Measurements from ENCODE around the gene PNPLA7.

DNA sequence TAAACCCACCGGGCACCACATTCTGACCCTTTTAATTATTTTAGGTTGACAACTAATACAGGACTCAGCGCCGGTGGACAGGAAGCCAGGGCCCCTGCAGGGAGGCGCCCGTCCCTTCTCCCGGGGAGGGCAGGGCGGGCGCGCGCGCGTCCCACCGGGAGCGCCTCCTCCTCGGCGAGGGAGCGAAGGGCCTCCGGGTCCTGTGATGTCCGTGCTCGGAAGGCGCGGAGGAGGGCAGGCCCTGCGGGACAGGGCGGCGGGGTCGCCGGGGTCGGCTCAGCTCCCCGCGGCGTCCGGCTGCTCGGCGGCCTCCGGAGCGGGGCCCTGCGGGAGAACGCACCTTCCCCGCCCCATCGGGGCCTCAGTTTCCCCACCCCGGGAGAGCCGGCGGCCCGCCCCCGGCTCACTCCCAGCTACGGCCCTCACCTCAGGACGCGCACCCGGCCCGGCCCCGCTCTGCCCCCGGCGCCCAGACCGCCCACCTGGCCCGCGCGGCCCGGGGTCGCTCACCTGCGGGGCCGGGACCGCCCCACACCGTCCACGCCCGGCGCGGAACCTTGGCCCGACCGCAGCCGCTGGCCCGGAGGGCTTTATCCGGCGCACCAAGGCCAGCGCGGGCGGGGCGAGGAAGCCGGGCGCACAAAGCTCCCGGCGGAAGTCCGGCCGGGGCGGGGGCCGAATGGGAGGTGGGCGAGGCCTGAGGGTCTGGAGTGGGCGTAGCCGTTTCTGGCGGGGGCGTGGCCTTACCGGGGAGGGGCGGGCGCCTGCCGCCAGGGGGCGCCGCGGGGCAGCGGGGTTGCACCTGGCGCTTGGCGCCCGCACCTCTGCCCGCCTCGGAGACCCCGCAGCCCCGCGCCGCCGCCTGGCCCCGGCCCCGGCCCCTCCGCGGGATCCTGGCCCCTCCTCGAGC lies 127.3 kb downstream of the PNPLA7 start, which contains the start of the genes EXD3 and NOXA1:
- TF ChIP-seq POLR2AphosphoS5 (IDR thresholded peaks at IDR 0.05) (peak; percentile 35 to 74 (median 70)), POLR2A (IDR thresholded peaks at IDR 0.05) (peak; percentile 18), EP300 (IDR thresholded peaks at IDR 0.05; ENCODE audit: low read depth) (no peak)
- TF ChIP-seq, protein P1, sequence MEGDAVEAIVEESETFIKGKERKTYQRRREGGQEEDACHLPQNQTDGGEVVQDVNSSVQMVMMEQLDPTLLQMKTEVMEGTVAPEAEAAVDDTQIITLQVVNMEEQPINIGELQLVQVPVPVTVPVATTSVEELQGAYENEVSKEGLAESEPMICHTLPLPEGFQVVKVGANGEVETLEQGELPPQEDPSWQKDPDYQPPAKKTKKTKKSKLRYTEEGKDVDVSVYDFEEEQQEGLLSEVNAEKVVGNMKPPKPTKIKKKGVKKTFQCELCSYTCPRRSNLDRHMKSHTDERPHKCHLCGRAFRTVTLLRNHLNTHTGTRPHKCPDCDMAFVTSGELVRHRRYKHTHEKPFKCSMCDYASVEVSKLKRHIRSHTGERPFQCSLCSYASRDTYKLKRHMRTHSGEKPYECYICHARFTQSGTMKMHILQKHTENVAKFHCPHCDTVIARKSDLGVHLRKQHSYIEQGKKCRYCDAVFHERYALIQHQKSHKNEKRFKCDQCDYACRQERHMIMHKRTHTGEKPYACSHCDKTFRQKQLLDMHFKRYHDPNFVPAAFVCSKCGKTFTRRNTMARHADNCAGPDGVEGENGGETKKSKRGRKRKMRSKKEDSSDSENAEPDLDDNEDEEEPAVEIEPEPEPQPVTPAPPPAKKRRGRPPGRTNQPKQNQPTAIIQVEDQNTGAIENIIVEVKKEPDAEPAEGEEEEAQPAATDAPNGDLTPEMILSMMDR (IDR thresholded peaks at IDR 0.05): peak; percentile 35 to 81 (median 68)

Data from transverse colon (tissue), 4 donors.